Naive thymus-derived CD4-positive, alpha-beta T cell (primary cell): ENCODE data around the gene GMPS. TPM values are rescaled to one million over a fixed set of nuclear protein-coding genes. Genes with fewer than 3 reads are reported as not detected.

Experiments used
- ATAC-seq: fragments of 150-1000 bp; cut with Tn5 transposase; 2 replicates; pipeline ENCODE4 v1.10.0; 2021; ENCODE audit warnings: mild to moderate bottlenecking, moderate library complexity
- CTCF ChIA-PET: fragments of 350-600 bp; sonication (Branson Sonifier 250); formaldehyde crosslinking; loops from one replicate; lab custom pipeline; 2021; ENCODE audit warnings: antibody characterized with exemption; lab: Charles Lee
- POLR2A ChIA-PET: fragments of 350-600 bp; sonication (Branson Sonifier 250); formaldehyde crosslinking; loops from one replicate; lab custom pipeline; 2021; ENCODE audit warnings: antibody characterized with exemption, inconsistent platforms; lab: Charles Lee
- DNase-seq, 9 donors: peaks; one replicate each; pipeline versions ENCODE4 v3.0.0 to v3.0.0-alpha.2; 2020 to 2022; ENCODE audit warnings: mixed read lengths in 1 of 9
- H3K27ac ChIP-seq: one replicate; pipeline ENCODE4 v1.7.0; 2013; ENCODE audit warnings: mild to moderate bottlenecking, low read depth, low read length, moderate library complexity
- H3K27me3 ChIP-seq, 2 donors: one replicate each; pipeline ENCODE4 v1.7.0; 2013; ENCODE audit warnings: low read length in 2 of 2, mild to moderate bottlenecking in 2 of 2, moderate library complexity in 2 of 2; ENCODE audit not compliant: control insufficient read depth in 2 of 2, insufficient read depth in 2 of 2
- H3K36me3 ChIP-seq, 3 experiments: 1 replicate in 2 of 3; 2 replicates in 1 of 3; pipeline ENCODE4 v1.7.0; 2013; ENCODE audit warnings: low read length in 3 of 3, mild to moderate bottlenecking in 3 of 3, moderate library complexity in 1 of 3; ENCODE audit not compliant: insufficient read depth in 3 of 3, control insufficient read depth in 2 of 3
- H3K4me1 ChIP-seq, 2 donors: one replicate each; pipeline ENCODE4 v1.7.0; 2013; ENCODE audit warnings: low read length in 2 of 2, mild to moderate bottlenecking in 2 of 2, moderate library complexity in 1 of 2; ENCODE audit not compliant: control insufficient read depth in 2 of 2, insufficient read depth in 2 of 2
- H3K4me3 ChIP-seq: 2 replicates; pipeline ENCODE4 v1.7.0; 2013; ENCODE audit warnings: mild to moderate bottlenecking, low read length
- H3K9me3 ChIP-seq, 3 experiments: 1 replicate in 2 of 3; 2 replicates in 1 of 3; pipeline ENCODE4 v1.7.0; 2013; ENCODE audit warnings: low read length in 3 of 3; ENCODE audit not compliant: control insufficient read depth in 2 of 3
- H3K27ac Mint-ChIP-seq, 9 donors: one replicate each; pipeline ENCODE4 v1.8.0; 2020 to 2022; ENCODE audit warnings: mixed read lengths in 9 of 9, mild to moderate bottlenecking in 8 of 9, moderate library complexity in 5 of 9, inconsistent platforms in 2 of 9
- H3K27me3 Mint-ChIP-seq, 5 donors: one replicate each; pipeline ENCODE4 v1.8.0; 2021 to 2022; ENCODE audit warnings: mixed read lengths in 5 of 5, mild to moderate bottlenecking in 1 of 5
- H3K36me3 Mint-ChIP-seq, 5 donors: one replicate each; pipeline ENCODE4 v1.8.0; 2020 to 2022; ENCODE audit warnings: mixed read lengths in 5 of 5, mild to moderate bottlenecking in 3 of 5, inconsistent platforms in 1 of 5
- H3K4me1 Mint-ChIP-seq, 7 donors: one replicate each; pipeline ENCODE4 v1.8.0; 2020 to 2022; ENCODE audit warnings: mixed read lengths in 7 of 7, mild to moderate bottlenecking in 3 of 7, inconsistent platforms in 1 of 7
- H3K4me3 Mint-ChIP-seq, 10 donors: one replicate each; pipeline ENCODE4 v1.8.0; 2020 to 2022; ENCODE audit warnings: mild to moderate bottlenecking in 10 of 10, mixed read lengths in 10 of 10, moderate library complexity in 6 of 10, inconsistent platforms in 2 of 10
- H3K9me3 Mint-ChIP-seq, 11 donors: one replicate each; pipeline ENCODE4 v1.8.0; 2020 to 2022; ENCODE audit warnings: mixed read lengths in 11 of 11, mild to moderate bottlenecking in 4 of 11, inconsistent platforms in 1 of 11, moderate library complexity in 1 of 11
- intact Hi-C, 2 donors: fragments of 100-400 bp; cut with micrococcal nuclease; formaldehyde crosslinking; loops; one replicate each; pipeline ENCODE4 v1.15.1; 2023
- polyA plus RNA-seq, 2 donors: library from polyadenylated mRNA; unstranded; fragments of 300-500 nt; fragmentation: Illumina TruSeq; gene quantifications; one replicate each; pipeline ENCODE4 v1.2.3, GENCODE V29; 2021
- total RNA-seq, 6 experiments: library from RNA in 5 of 6; stranded (reverse) in 5 of 6; gene quantifications; 1 replicate in 5 of 6; 2 replicates in 1 of 6; pipeline ENCODE4 v1.2.3 and lab custom pipeline; 2021 to 2026

The GMPS gene
- total and polyA plus RNA-seq, 7 experiments from 2014 or later: 36.3 to 85.1 (median 47.5) TPM

DNA sequence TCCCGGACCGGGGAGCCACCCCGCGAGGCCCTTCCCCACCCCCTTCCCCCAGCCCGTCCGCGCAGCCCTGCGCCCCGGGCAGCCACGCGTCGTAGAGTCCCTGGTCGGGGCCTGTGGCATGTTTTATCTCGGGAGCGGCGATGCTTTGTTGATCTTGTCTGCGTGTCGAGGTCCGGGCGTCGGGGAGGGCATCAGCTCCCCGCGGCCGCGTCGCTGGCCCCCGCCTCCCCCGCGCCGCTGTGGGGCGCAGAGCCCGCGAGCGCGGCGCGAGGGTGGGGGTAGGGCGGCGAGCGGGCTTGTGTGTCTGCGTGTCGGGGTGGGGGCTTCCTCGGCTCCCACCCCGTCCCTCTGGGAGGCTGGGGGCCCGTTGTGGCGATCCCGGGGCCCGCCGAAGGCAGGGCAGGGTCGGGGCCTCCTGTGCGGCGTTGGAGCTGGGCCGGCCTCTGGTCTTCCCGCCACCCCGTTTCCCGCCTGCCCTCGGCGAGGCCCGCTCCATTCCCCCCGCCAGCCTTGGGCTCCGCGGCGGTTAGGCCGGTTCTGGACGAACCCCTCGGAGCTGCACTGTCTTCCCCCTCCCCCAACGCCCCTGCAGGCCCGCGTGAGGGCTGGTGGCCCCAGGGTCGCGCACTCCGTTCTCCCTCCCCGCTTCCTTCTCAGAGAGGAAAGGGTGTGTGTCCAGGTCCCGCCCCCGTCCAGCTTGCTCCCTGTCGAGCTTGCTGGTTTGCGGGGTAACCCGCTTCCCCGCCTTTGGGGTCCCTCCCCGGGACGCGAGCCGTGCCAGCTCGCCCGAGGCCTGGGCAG, 695 bp downstream of the GMPS start:
- Mint-ChIP-seq H3K4me1 (peaks cover 20 to 43% (median 32%) of the 10 kb centered on the region in 7 donors), H3K4me3 (peak overlapping the region; percentile 90 to 100 (median 98)), H3K36me3 (peaks cover 0 to 3% (median 0%) of the 10 kb centered on the region in 5 donors), H3K27ac (peak overlapping the region; percentile 83 to 96 (median 87)), H3K9me3 (no peaks in the 10 kb centered on the region), H3K27me3 (no peaks in the 10 kb centered on the region)
- Histone ChIP-seq H3K27me3 (no peaks in the 10 kb centered on the region), H3K9me3 (no peaks in the 10 kb centered on the region), H3K4me3 (peak overlapping the region; percentile 90), H3K27ac (peak overlapping the region; percentile 94), H3K36me3 (peaks cover 0 to 9% (median 0%) of the 10 kb centered on the region in 3 experiments), H3K4me1 (peaks cover 8 to 10% of the 10 kb centered on the region in 2 donors)
- peak in 8 of 9 donors; percentile 17 to 65 (median 30) for DNase-seq
- intact Hi-C loops: loop anchor here (1.0 to 5.0 kb wide), 14 partner anchors 9 to 1549 kb away; partner anchors contain the start of genes C3orf33 (in 2 of the 2), SLC33A1 (in 2 of the 2), CCNL1 (in 1 of the 2) and DHX36 (in 1 of the 2)
- ChIA-PET CTCF (interaction anchor here (1.2 to 1.4 kb wide), 2 partner anchors 19 to 65 kb away, joined by 4 to 8 read pairs; partner anchors contain the start of gene C3orf33), POLR2A (interaction anchor here (0.6 to 4.1 kb wide), 6 partner anchors 18 to 1600 kb away, joined by 3 to 34 read pairs (median 4); partner anchors contain the start of genes C3orf33 and SLC33A1)
- ATAC-seq: peak; percentile 14

DNA sequence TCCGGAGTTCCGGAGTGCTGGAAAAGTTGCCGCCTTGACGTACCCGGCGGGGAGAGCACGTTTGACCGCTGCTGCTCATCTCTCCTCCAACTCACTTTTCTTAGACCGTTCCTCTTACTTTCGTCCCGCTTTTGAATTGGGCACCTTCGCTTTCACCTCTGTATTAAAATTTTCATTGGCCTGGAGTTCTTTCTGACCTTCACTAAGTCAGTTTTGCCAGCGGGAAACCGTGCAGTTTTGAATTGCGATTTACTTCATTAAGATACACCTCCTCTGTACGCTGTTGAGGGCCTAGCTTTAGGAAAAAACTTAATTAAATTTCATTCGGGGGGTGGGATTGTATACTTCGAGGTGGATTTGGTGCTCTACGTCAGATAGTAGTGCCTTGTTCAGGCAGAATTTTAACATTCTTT, 1.3 kb downstream of the GMPS start:
- ChIA-PET POLR2A (interaction anchor here (0.6 to 4.1 kb wide), 3 partner anchors 19 to 1601 kb away, joined by 5 to 34 read pairs (median 24); partner anchors contain the start of genes C3orf33 and SLC33A1), CTCF (interaction anchor here (1.2 kb wide), 1 partner anchor 66 kb away, joined by 8 read pairs; the partner anchor contains the start of gene C3orf33)
- H3K9me3 Mint-ChIP-seq: no peaks in the 10 kb centered on the region
- Histone ChIP-seq H3K27ac (peak overlapping the region; percentile 94), H3K36me3 (peaks cover 0 to 9% (median 0%) of the 10 kb centered on the region in 3 experiments), H3K4me3 (peak overlapping the region; percentile 90), H3K4me1 (peaks cover 8 to 13% of the 10 kb centered on the region in 2 donors), H3K27me3 (no peaks in the 10 kb centered on the region), H3K9me3 (no peaks in the 10 kb centered on the region)
- ATAC-seq (no peak), DNase-seq (peak in 2 of 9 donors; percentile 7)
- H3K4me3 Mint-ChIP-seq: peak overlapping the region; percentile 90 to 100 (median 98)
- intact Hi-C loops: loop anchor here (2.0 to 5.0 kb wide), 9 partner anchors 119 to 1549 kb away; partner anchors contain the start of genes DHX36 (in 1 of the 2), PLCH1 (in 1 of the 2), SSR3 (in 1 of the 2) and TIPARP (in 1 of the 2)
- H3K4me1 Mint-ChIP-seq: peaks cover 23 to 47% (median 38%) of the 10 kb centered on the region in 7 donors
- peaks cover 0 to 3% (median 0%) of the 10 kb centered on the region in 5 donors for H3K36me3 Mint-ChIP-seq
- peak overlapping the region; percentile 83 to 96 (median 87) for H3K27ac Mint-ChIP-seq
- no peaks in the 10 kb centered on the region for H3K27me3 Mint-ChIP-seq

DNA sequence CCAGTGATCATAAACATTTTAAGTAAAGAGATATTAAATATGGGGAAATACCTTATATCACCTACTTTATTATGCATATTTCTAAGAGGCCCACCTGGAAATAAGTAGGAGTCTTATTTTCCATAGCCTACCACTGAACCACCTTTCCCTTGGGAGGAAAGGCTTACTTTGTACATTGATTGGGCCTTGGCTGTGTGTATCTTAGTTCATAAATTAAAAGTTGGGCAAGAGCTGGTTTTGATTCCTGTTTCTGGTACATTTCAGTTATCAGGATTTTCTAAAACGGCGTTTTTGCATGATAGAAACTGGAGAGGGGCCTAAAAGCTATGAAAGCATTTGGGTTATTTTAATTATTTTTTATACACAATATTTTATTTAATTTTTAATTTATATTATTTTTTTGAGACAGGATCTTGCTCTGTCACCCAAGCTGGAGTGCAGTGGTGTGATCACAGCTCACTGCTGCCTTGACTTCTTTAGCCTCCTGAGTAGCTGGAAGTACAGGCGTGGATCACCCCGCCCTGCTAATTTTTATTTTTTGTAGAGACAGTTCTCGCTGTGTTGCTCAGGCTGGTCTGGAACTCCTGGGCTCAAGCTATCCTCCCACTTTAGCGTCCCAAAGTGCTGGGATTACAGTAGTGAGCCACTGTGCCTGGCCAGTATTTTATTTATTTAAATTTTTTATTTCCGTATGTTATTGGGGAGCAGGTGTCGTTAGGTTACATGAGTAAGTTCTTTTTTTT, 2.6 kb downstream of the GMPS start:
- Mint-ChIP-seq H3K4me3 (peak overlapping the region in 8 of 10 donors; percentile 9 to 98 (median 94)), H3K9me3 (no peaks in the 10 kb centered on the region), H3K27me3 (no peaks in the 10 kb centered on the region), H3K27ac (no peak overlapping the region), H3K4me1 (peaks cover 36 to 60% (median 50%) of the 10 kb centered on the region in 7 donors), H3K36me3 (peaks cover 0 to 3% (median 0%) of the 10 kb centered on the region in 5 donors)
- Histone ChIP-seq H3K27ac (no peak overlapping the region), H3K4me1 (peaks cover 8 to 13% of the 10 kb centered on the region in 2 donors), H3K36me3 (peaks cover 0 to 9% (median 0%) of the 10 kb centered on the region in 3 experiments), H3K4me3 (no peak overlapping the region), H3K9me3 (no peaks in the 10 kb centered on the region), H3K27me3 (no peaks in the 10 kb centered on the region)
- intact Hi-C loops: loop anchor here (5.0 kb wide), 5 partner anchors 609 to 1551 kb away; partner anchors contain the start of genes DHX36 (in 1 of the 2) and TIPARP (in 1 of the 2)
- DNase-seq (no peak), ATAC-seq (no peak)
- POLR2A ChIA-PET: interaction anchor here (1.9 to 4.1 kb wide), 2 partner anchors 20 to 67 kb away, joined by 6 to 34 read pairs; partner anchors contain the start of genes C3orf33 and SLC33A1
- CTCF ChIA-PET: interaction anchor here (0.7 to 1.3 kb wide), 2 partner anchors 67 to 148 kb away, joined by 3 to 5 read pairs; partner anchors contain the start of gene C3orf33

DNA sequence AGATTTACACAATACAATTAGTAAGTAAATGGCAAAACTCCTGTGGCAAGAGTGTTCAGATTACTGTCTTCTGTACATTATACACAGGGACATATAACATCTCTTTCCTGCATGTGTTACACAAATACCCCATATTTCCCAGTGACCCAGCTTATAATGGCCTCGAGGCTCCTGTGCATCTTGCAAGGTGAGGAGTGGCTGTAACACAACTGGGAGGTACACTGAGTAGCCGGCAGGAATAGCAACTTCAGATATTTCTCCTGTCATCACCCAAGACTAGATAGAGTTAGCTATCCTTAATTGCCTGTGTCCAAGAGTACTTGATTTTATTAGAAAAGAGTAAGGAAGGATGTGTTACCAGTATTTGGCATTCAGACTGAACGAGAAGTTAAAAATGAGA, 5.6 kb downstream of the GMPS start:
- H3K27me3 ChIP-seq: no peaks in the 10 kb centered on the region
- POLR2A ChIA-PET: no interaction called here
- ATAC-seq: no peak
- no peak for DNase-seq
- H3K4me3 Mint-ChIP-seq: no peak overlapping the region
- H3K4me1 ChIP-seq: peaks cover 3 to 8% of the 10 kb centered on the region in 2 donors
- H3K27ac ChIP-seq: no peak overlapping the region
- H3K36me3 Mint-ChIP-seq: peaks cover 0 to 3% (median 0%) of the 10 kb centered on the region in 5 donors
- H3K27me3 Mint-ChIP-seq: no peaks in the 10 kb centered on the region
- CTCF ChIA-PET: no interaction called here
- intact Hi-C loops: no loop called here
- no peak overlapping the region for H3K27ac Mint-ChIP-seq
- no peaks in the 10 kb centered on the region for H3K9me3 ChIP-seq
- peaks cover 0 to 4% (median 0%) of the 10 kb centered on the region in 3 experiments for H3K36me3 ChIP-seq
- H3K9me3 Mint-ChIP-seq: no peaks in the 10 kb centered on the region
- H3K4me3 ChIP-seq: no peak overlapping the region
- peaks cover 46 to 76% (median 71%) of the 10 kb centered on the region in 7 donors for H3K4me1 Mint-ChIP-seq

DNA sequence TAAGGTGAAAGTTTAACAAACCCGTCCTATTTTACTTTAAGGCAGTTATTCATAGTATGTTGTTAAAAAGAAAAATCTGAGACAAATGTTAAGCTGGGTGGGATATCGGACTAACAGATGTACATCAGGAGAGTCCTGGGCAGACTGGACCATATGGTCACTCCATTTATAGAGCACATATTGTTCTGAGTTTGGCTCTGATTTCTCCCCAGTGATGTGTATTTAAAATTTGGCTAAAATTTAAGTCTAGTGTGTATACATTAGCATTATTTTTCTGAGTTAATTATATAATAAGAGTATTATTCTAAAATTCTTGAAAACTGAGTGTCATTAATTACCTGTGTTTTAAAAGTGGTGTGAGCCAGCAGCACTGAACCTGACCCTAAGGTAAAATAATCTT, 6.1 kb downstream of the GMPS start:
- H3K4me1 Mint-ChIP-seq: peaks cover 46 to 79% (median 74%) of the 10 kb centered on the region in 7 donors
- no peaks in the 10 kb centered on the region for H3K9me3 Mint-ChIP-seq
- no peak for ATAC-seq
- Histone ChIP-seq H3K4me3 (no peak overlapping the region), H3K36me3 (peaks cover 0 to under 1% (median 0%) of the 10 kb centered on the region in 3 experiments), H3K27ac (no peak overlapping the region), H3K9me3 (no peaks in the 10 kb centered on the region), H3K4me1 (peaks cover 3 to 8% of the 10 kb centered on the region in 2 donors), H3K27me3 (no peaks in the 10 kb centered on the region)
- ChIA-PET CTCF (no interaction called here), POLR2A (no interaction called here)
- H3K27ac Mint-ChIP-seq: no peak overlapping the region
- H3K27me3 Mint-ChIP-seq: no peaks in the 10 kb centered on the region
- peaks cover 0 to 3% (median 0%) of the 10 kb centered on the region in 5 donors for H3K36me3 Mint-ChIP-seq
- H3K4me3 Mint-ChIP-seq: no peak overlapping the region
- intact Hi-C loops: no loop called here
- no peak for DNase-seq

DNA sequence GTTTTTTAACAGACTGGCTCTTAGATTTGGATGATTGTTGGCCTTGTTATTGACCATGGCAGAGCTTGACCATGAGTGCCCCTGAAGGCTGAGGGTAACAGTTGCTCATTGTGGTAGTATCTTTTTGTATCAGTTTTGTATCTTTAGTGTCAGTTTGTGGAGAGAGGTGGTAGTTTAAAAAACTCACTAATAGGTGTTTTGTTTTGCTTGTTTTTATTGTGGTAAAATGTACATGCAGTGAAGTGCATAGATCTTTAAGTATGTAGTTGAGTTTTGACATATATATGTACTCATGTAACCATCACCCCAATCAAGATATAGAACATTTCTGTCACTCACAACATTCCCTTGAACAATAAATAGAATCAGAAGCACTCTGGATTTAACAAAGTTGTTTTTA, 9.8 kb downstream of the GMPS start:
- H3K4me1 Mint-ChIP-seq: peaks cover 38 to 73% (median 71%) of the 10 kb centered on the region in 7 donors
- no peaks in the 10 kb centered on the region for H3K9me3 ChIP-seq
- CTCF ChIA-PET: no interaction called here
- H3K9me3 Mint-ChIP-seq: no peaks in the 10 kb centered on the region
- peak overlapping the region in 1 of 10 donors; percentile 3 for H3K4me3 Mint-ChIP-seq
- intact Hi-C loops: no loop called here
- H3K4me1 ChIP-seq: peaks cover 3 to 5% of the 10 kb centered on the region in 2 donors
- POLR2A ChIA-PET: no interaction called here
- ATAC-seq: no peak
- H3K4me3 ChIP-seq: no peak overlapping the region
- no peak for DNase-seq
- no peak overlapping the region for H3K27ac Mint-ChIP-seq
- no peak overlapping the region for H3K27ac ChIP-seq
- no peaks in the 10 kb centered on the region for H3K36me3 ChIP-seq
- H3K27me3 Mint-ChIP-seq: no peaks in the 10 kb centered on the region
- H3K36me3 Mint-ChIP-seq: no peaks in the 10 kb centered on the region
- H3K27me3 ChIP-seq: no peaks in the 10 kb centered on the region
